Heart left ventricle (tissue), 13 donors: ENCODE measurements around the gene SLC10A4.

ENCODE experiments used
- CTCF ChIP-seq, 12 donors: fragments of 200-600 bp; sonication (generic) in 4 of 12; IDR thresholded peaks; one replicate each; pipeline versions ENCODE4 v1.5.0 to v1.8.0; 2018 to 2022; ENCODE audit warnings: antibody characterized with exemption in 12 of 12, mild to moderate bottlenecking in 5 of 12
- POLR2A ChIP-seq, 2 donors: fragments of 450-650 bp; IDR thresholded peaks; one replicate each; pipeline ENCODE4 v1.6.1; 2017; ENCODE audit warnings: antibody characterized with exemption in 2 of 2, mild to moderate bottlenecking in 2 of 2, moderate library complexity in 2 of 2
- donor health status: ischemic (EF 13 %, LVEDD 7.1; RV severe dilation, severe dysfunction).
- donor health status: DM: no; HTN: yes; CAD: no.
- donor health status: DM: no; HTN: no; CAD: no.
- donor health status: ischemic (EF 25% LVEDD 6.9; RV normal size, moderate dysfunction).
- donor health status: ischemic (EF 25% LVEDD 5.7; RV mildly dilated, moderate dysfunction).
- donor health status: ischemic (EF 35%, LVEDD 5.7; RV mildly dilated, moderate dysfunction).
- donor health status: nonischemic (EF 11% LVEDD 7.7; RV severe dilation, severe dysfunction).
- donor health status: DM: yes; HTN: yes; CAD: no.
- donor health status: PGD.
- donor health status: ischemic (EF 29% LVEDD 5.4; RV normal size, mild dysfunction).
- donor health status: nonischemic (EF 23%, LVEDD 6.1; RV moderate dilation, normal function).

GRCh38 chr4:48449151-48449550, 34.0 kb upstream of the SLC10A4 start:
- no peak for TF ChIP-seq CTCF (IDR thresholded peaks at IDR 0.05)
- TF ChIP-seq POLR2A (IDR thresholded peaks at IDR 0.05), result no peak
